ENCODE results near the gene GATA5.

DNA sequence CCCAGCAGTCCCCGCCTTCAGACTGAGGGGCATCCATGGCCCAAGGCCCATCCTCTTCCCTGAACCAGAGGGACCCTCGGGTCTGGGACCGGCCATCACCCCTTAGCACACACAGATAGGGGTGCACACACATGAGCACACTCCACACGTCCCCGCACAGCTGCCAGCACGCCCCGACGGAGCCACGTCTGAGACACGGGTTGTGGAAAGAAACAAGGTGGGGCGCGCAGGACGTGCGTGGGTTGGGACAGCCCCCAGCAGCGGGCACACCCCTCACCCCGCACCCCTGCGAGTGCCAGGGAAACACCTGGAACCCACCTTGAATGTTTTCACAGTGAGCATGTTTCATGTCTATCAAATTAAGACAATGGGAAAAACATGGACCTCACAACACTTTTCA, 6.4 kb downstream of the GATA5 start:
- TF ChIP-seq, protein P1, sequence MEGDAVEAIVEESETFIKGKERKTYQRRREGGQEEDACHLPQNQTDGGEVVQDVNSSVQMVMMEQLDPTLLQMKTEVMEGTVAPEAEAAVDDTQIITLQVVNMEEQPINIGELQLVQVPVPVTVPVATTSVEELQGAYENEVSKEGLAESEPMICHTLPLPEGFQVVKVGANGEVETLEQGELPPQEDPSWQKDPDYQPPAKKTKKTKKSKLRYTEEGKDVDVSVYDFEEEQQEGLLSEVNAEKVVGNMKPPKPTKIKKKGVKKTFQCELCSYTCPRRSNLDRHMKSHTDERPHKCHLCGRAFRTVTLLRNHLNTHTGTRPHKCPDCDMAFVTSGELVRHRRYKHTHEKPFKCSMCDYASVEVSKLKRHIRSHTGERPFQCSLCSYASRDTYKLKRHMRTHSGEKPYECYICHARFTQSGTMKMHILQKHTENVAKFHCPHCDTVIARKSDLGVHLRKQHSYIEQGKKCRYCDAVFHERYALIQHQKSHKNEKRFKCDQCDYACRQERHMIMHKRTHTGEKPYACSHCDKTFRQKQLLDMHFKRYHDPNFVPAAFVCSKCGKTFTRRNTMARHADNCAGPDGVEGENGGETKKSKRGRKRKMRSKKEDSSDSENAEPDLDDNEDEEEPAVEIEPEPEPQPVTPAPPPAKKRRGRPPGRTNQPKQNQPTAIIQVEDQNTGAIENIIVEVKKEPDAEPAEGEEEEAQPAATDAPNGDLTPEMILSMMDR (IDR thresholded peaks at IDR 0.05; ENCODE audit: insufficient read depth, low read length) = no peak
- TF ChIP-seq POLR2AphosphoS5 (IDR thresholded peaks at IDR 0.05; ENCODE audit: low read depth) (no peak), GABPA (IDR thresholded peaks at IDR 0.05; ENCODE audit: low read depth) (no peak), SPI1 (IDR thresholded peaks at IDR 0.05; ENCODE audit: borderline replicate concordance, low read depth) (no peak)
- TF ChIP-seq, protein P2, sequence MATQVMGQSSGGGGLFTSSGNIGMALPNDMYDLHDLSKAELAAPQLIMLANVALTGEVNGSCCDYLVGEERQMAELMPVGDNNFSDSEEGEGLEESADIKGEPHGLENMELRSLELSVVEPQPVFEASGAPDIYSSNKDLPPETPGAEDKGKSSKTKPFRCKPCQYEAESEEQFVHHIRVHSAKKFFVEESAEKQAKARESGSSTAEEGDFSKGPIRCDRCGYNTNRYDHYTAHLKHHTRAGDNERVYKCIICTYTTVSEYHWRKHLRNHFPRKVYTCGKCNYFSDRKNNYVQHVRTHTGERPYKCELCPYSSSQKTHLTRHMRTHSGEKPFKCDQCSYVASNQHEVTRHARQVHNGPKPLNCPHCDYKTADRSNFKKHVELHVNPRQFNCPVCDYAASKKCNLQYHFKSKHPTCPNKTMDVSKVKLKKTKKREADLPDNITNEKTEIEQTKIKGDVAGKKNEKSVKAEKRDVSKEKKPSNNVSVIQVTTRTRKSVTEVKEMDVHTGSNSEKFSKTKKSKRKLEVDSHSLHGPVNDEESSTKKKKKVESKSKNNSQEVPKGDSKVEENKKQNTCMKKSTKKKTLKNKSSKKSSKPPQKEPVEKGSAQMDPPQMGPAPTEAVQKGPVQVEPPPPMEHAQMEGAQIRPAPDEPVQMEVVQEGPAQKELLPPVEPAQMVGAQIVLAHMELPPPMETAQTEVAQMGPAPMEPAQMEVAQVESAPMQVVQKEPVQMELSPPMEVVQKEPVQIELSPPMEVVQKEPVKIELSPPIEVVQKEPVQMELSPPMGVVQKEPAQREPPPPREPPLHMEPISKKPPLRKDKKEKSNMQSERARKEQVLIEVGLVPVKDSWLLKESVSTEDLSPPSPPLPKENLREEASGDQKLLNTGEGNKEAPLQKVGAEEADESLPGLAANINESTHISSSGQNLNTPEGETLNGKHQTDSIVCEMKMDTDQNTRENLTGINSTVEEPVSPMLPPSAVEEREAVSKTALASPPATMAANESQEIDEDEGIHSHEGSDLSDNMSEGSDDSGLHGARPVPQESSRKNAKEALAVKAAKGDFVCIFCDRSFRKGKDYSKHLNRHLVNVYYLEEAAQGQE (IDR thresholded peaks at IDR 0.05; ENCODE audit: insufficient replicate concordance, low read depth) = no peak
